Stimulated activated CD4-positive, alpha-beta T cell treated with anti-CD3 and anti-CD28 coated beads, Interleukin-2, amount 100 ng/mL, for 24 hours (primary cell): ENCODE data around the gene MAP2K4.

Experiments used
- DNase-seq, 2 donors: peaks; one replicate each; pipeline ENCODE4 v3.0.0-alpha.2; 2020

Gene MAP2K4

GRCh38 chr17:12178644-12179330, 158.1 kb downstream of the MAP2K4 start:
- no peak for DNase-seq

GRCh38 chr17:12180644-12181261, 160.1 kb downstream of the MAP2K4 start:
- peak; percentile 8 to 19 for DNase-seq

GRCh38 chr17:12187658-12188057, 167.0 kb downstream of the MAP2K4 start:
- DNase-seq = no peak

- no peak for DNase-seq
Observed at GRCh38 chr17:12193144-12193735, 172.6 kb downstream of the MAP2K4 start.
